ENCODE data around the gene CDR2L. TPM values are rescaled to one million over a fixed set of nuclear protein-coding genes. Genes with fewer than 3 reads are reported as not detected.
"Not testable (repeated sequence)": the region's sequence is repeated elsewhere in the genome, so short reads cannot be mapped to it uniquely, and the experiment has no call there.

The CDR2L gene
- total RNA-seq, 1 donor from 2014 or later = 19.1 TPM

GRCh38 chr17:75044716-75045115 is 57.3 kb downstream of the CDR2L start:
- no peak for DNase-seq

- not testable (repeated sequence) for DNase-seq
Measured at GRCh38 chr17:75045946-75046406, 58.5 kb downstream of the CDR2L start.

- DNase-seq = peak; percentile 97
Measured at GRCh38 chr17:75046407-75047289, 59.2 kb downstream of the CDR2L start, which contains the start of the genes ATP5PD and KCTD2. TSS of gene ATP5PD (minus strand) at chr17:75046969. CDS start at chr17:75042650, 4,319 bp downstream. TSS of gene KCTD2 (plus strand) at chr17:75047225. CDS start at chr17:75047251, 26 bp downstream.

- peak; percentile 30 for DNase-seq
Measured at GRCh38 chr17:75047398-75048098, 60.1 kb downstream of the CDR2L start.

GRCh38 chr17:75048249-75048878 is 60.9 kb downstream of the CDR2L start:
- no peak for DNase-seq

- no peak for DNase-seq
Measured at GRCh38 chr17:75049057-75049456, 61.6 kb downstream of the CDR2L start.

- DNase-seq = no peak
Measured at GRCh38 chr17:75049706-75050105, 62.3 kb downstream of the CDR2L start.

- DNase-seq = no peak
Measured at GRCh38 chr17:75051941-75052340, 64.5 kb downstream of the CDR2L start.

Other genes starting within 250 kb of the CDR2L start
- gene NHERF1, start 239.0 kb upstream of the CDR2L start, total RNA-seq = 10.4 and 22.5 TPM in 2 replicates
- gene NAT9, start 211.3 kb upstream of the CDR2L start, total RNA-seq = 29.9 and 37.6 TPM in 2 replicates
- gene GRIN2C, start 127.7 kb upstream of the CDR2L start, total RNA-seq = 0.14 and 0.17 TPM in 2 replicates
- 36.2 and 59.5 TPM in 2 replicates for gene FDXR, start 114.6 kb upstream of the CDR2L start, total RNA-seq
- 0.05 TPM in 1 of 2 replicates, not detected in the other for gene FADS6, start 94.0 kb upstream of the CDR2L start, total RNA-seq
- gene USH1G, start 64.4 kb upstream of the CDR2L start, total RNA-seq = not detected in 2 replicates
- gene OTOP2, start 63.4 kb upstream of the CDR2L start, total RNA-seq = not detected in 2 replicates
- not detected in 2 replicates for gene OTOP3, start 51.7 kb upstream of the CDR2L start, total RNA-seq
- 53.8 and 65.1 TPM in 2 replicates for gene HID1, start 14.9 kb upstream of the CDR2L start, total RNA-seq
- gene MRPL58, start 25.0 kb downstream of the CDR2L start, total RNA-seq = 24.7 and 35.6 TPM in 2 replicates
- gene ATP5PD, start 59.3 kb downstream of the CDR2L start, total RNA-seq = 214 and 256 TPM in 2 replicates
- 17.4 and 22.8 TPM in 2 replicates for gene KCTD2, start 59.6 kb downstream of the CDR2L start, total RNA-seq
- 11.4 and 17.1 TPM in 2 replicates for gene SLC16A5, start 100.3 kb downstream of the CDR2L start, total RNA-seq
- gene ARMC7, start 122.3 kb downstream of the CDR2L start, total RNA-seq = 3.1 and 3.9 TPM in 2 replicates
- 48.8 and 51.9 TPM in 2 replicates for gene NT5C, start 144.1 kb downstream of the CDR2L start, total RNA-seq
- gene JPT1, start 166.9 kb downstream of the CDR2L start, total RNA-seq = 120 and 160 TPM in 2 replicates
- gene SUMO2, start 195.3 kb downstream of the CDR2L start, total RNA-seq = 116 and 134 TPM in 2 replicates
- gene NUP85, start 218.0 kb downstream of the CDR2L start, total RNA-seq = 37.6 and 41.5 TPM in 2 replicates